SK-N-MC (cell line): Measurements from ENCODE around the gene MYLK2.

Experiments used
- EZH2 ChIP-seq: fragments of 200-600 bp; sonication (generic); IDR thresholded peaks from one replicate; pipeline ENCODE4 v1.6.1; 2017; ENCODE audit warnings: antibody characterized with exemption
- POLR2AphosphoS5 ChIP-seq: IDR thresholded peaks from 2 replicates; pipeline ENCODE4 v1.6.1; 2012; ENCODE audit warnings: mild to moderate bottlenecking, low read depth, low read length, borderline replicate concordance

GRCh38 chr20:31870726-31871617 is 51.8 kb downstream of the MYLK2 start:
- TF ChIP-seq POLR2AphosphoS5, result no peak
- no peak for TF ChIP-seq EZH2
